ENCODE measurements around the gene NOLC1. TPM values are rescaled to one million over a fixed set of nuclear protein-coding genes. Genes with fewer than 3 reads are reported as not detected.

Gene NOLC1
- total and polyA plus RNA-seq, 2 of the 4 experiments (the other 2 are of a cell fraction): 43.2 to 55.3 TPM

DNA sequence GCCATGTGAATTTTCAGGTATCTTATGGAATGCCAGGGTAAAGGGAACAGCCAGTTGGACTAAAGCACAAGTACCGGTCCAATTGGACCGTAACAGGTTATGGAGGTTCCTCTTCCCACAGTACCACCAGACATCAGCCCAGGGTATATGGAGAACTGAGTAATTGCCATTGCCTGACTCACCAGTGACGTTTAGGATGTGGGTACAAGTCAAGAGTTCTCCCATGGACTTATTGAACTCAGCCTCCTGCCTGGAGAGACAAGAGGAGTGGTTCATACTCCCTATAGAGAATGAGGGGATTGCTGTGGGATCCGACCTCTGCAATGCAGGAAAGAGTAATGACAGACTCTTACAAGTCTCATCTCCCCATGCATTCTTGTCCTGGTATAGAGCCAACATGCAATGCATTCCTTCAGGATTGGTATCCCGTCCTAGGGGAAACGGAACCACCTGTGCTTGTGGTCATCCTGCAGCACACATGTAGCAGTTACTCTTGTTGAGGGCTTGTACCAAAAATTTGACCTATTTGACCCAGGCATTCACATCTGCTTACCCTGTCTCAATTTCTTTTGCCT is 43.2 kb downstream of the NOLC1 start:
- H3K4me3 ChIP-seq (ENCODE audit: insufficient read depth, low read depth, low read length): no peak overlapping the region
- ChIA-PET CTCF (no interaction called here), POLR2A (ENCODE audit: unreplicated experiment) (no interaction called here)
- DNase-seq (peak; percentile 24), ATAC-seq (ENCODE audit: low read depth) (no peak)
- peaks cover 12% of the 10 kb centered on the region for H3K9me3 ChIP-seq (ENCODE audit: control insufficient read depth, insufficient read depth, low read length)
- in situ Hi-C loops (cut with MboI; ENCODE audit: low sequenced_read_pairs) (no loop called here), intact Hi-C loops (cut with micrococcal nuclease) (no loop called here), dilution Hi-C loops (cut with HindIII; ENCODE audit: low sequenced_read_pairs, unreplicated experiment) (no loop called here)
- no peak overlapping the region for H3K4me2 ChIP-seq (ENCODE audit: low read depth, low read length)
- no peak overlapping the region for H2BK5ac ChIP-seq (ENCODE audit: low read depth, low read length, poor library complexity, severe bottlenecking)
- H4K20me1 ChIP-seq (ENCODE audit: insufficient read depth, low read length): no peaks in the 10 kb centered on the region
- H3K56ac ChIP-seq (ENCODE audit: extremely low read depth, insufficient read depth, low read length): no peak overlapping the region
- H3K23ac ChIP-seq (ENCODE audit: low read depth, low read length): no peak overlapping the region
- H3K14ac ChIP-seq (replicated peaks; ENCODE audit: low read depth, low read length): no peak overlapping the region
- peaks cover 11% of the 10 kb centered on the region for H3K27me3 ChIP-seq (ENCODE audit: control insufficient read depth, insufficient read depth, low read length)
- no peaks in the 10 kb centered on the region for H3K9me1 ChIP-seq (ENCODE audit: insufficient read depth, low read length)
- no peak overlapping the region for H2BK20ac ChIP-seq (ENCODE audit: low read depth, low read length)
- H2AK5ac ChIP-seq (ENCODE audit: low read depth, low read length): no peak overlapping the region
- H3K18ac ChIP-seq (ENCODE audit: low read depth, low read length): no peak overlapping the region
- no peak overlapping the region for H4K5ac ChIP-seq (ENCODE audit: low read depth, low read length)
- no peaks in the 10 kb centered on the region for H3K36me3 ChIP-seq (ENCODE audit: control insufficient read depth, insufficient read depth, low read length)
- no peak overlapping the region for H4K91ac ChIP-seq (ENCODE audit: insufficient read depth, low read depth, low read length)
- 75% methylated on average over 2 of the region's 6 CpGs; no CpG with 5 or more reads in 1 of the 2 experiments for WGBS, 2 experiments (ENCODE audit: extremely low coverage in 2 of 2, insufficient read length in 1 of 2)
- BruUV-seq (replicated peaks): no TSS peak
- no peaks in the 10 kb centered on the region for H3K79me1 ChIP-seq (ENCODE audit: low read depth in 1 of 2, low read length in 2 of 2)
- H2AK9ac ChIP-seq (replicated peaks; ENCODE audit: low read depth, low read length, poor library complexity): no peak overlapping the region
- no peak overlapping the region for H4K8ac ChIP-seq (ENCODE audit: low read depth in 2 of 2, low read length in 2 of 2)
- H3K27ac ChIP-seq (ENCODE audit: insufficient read depth, low read length): no peak overlapping the region
- TF ChIP-seq FOS (IDR thresholded peaks at IDR 0.05; ENCODE audit: low read depth, low read length): no peak
- TF ChIP-seq RCOR1 (IDR thresholded peaks at IDR 0.05; ENCODE audit: insufficient replicate concordance, low read length): no peak
- no peak for TF ChIP-seq POLR2A (IDR thresholded peaks at IDR 0.05; ENCODE audit: low read depth, low read length)
- TF ChIP-seq MAZ (IDR thresholded peaks at IDR 0.05; ENCODE audit: borderline replicate concordance, low read depth, low read length): no peak
- TF ChIP-seq, protein P1, sequence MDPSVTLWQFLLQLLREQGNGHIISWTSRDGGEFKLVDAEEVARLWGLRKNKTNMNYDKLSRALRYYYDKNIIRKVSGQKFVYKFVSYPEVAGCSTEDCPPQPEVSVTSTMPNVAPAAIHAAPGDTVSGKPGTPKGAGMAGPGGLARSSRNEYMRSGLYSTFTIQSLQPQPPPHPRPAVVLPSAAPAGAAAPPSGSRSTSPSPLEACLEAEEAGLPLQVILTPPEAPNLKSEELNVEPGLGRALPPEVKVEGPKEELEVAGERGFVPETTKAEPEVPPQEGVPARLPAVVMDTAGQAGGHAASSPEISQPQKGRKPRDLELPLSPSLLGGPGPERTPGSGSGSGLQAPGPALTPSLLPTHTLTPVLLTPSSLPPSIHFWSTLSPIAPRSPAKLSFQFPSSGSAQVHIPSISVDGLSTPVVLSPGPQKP (IDR thresholded peaks at IDR 0.05; ENCODE audit: borderline replicate concordance, low read depth, low read length): no peak
- TF ChIP-seq, protein P2, sequence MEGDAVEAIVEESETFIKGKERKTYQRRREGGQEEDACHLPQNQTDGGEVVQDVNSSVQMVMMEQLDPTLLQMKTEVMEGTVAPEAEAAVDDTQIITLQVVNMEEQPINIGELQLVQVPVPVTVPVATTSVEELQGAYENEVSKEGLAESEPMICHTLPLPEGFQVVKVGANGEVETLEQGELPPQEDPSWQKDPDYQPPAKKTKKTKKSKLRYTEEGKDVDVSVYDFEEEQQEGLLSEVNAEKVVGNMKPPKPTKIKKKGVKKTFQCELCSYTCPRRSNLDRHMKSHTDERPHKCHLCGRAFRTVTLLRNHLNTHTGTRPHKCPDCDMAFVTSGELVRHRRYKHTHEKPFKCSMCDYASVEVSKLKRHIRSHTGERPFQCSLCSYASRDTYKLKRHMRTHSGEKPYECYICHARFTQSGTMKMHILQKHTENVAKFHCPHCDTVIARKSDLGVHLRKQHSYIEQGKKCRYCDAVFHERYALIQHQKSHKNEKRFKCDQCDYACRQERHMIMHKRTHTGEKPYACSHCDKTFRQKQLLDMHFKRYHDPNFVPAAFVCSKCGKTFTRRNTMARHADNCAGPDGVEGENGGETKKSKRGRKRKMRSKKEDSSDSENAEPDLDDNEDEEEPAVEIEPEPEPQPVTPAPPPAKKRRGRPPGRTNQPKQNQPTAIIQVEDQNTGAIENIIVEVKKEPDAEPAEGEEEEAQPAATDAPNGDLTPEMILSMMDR (conservative IDR thresholded peaks at IDR 0.05; ENCODE audit: low read depth, low read length): no peak
- TF ChIP-seq RAD21 (IDR thresholded peaks at IDR 0.05; ENCODE audit: low read length): no peak
- TF ChIP-seq MAFK (IDR thresholded peaks at IDR 0.05; ENCODE audit: low read depth, low read length): no peak
- no peak for TF ChIP-seq SMC3 (IDR thresholded peaks at IDR 0.05; ENCODE audit: low read depth, low read length)
- TF ChIP-seq, protein P3, sequence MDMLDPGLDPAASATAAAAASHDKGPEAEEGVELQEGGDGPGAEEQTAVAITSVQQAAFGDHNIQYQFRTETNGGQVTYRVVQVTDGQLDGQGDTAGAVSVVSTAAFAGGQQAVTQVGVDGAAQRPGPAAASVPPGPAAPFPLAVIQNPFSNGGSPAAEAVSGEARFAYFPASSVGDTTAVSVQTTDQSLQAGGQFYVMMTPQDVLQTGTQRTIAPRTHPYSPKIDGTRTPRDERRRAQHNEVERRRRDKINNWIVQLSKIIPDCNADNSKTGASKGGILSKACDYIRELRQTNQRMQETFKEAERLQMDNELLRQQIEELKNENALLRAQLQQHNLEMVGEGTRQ (IDR thresholded peaks at IDR 0.05; ENCODE audit: low read depth, low read length): no peak
- no peak overlapping the region for H2BK120ac ChIP-seq (ENCODE audit: low read depth, low read length)
- no peak overlapping the region for H3K4ac ChIP-seq (ENCODE audit: low read depth, low read length)
- H3K9ac ChIP-seq (ENCODE audit: low read depth, low read length): no peak overlapping the region
- H2AFZ ChIP-seq (replicated peaks; ENCODE audit: low read length, poor library complexity): no peak overlapping the region
- no peaks in the 10 kb centered on the region for H3K4me1 ChIP-seq (ENCODE audit: control insufficient read depth, insufficient read depth, low read length)
- no peak overlapping the region for H2BK15ac ChIP-seq (ENCODE audit: low read depth, low read length)

Measured in IMR-90 (cell line).